Globus pallidus (tissue), 1 donor: ENCODE results near the gene CRADD.
A peak's percentile ranks its signal among the peaks of the same experiment; 100 is the strongest.
"Not testable (repeated sequence)": the region's sequence is repeated elsewhere in the genome, so short reads cannot be mapped to it uniquely, and the experiment has no call there.

Experiments
- DNase-seq: peaks from one replicate; pipeline ENCODE4 v3.0.0-alpha.2; 2015; ENCODE audit warnings: low spot score

The CRADD gene

GRCh38 chr12:93737457-93738198, 60.5 kb downstream of the CRADD start:
- DNase-seq: no peak

DNA sequence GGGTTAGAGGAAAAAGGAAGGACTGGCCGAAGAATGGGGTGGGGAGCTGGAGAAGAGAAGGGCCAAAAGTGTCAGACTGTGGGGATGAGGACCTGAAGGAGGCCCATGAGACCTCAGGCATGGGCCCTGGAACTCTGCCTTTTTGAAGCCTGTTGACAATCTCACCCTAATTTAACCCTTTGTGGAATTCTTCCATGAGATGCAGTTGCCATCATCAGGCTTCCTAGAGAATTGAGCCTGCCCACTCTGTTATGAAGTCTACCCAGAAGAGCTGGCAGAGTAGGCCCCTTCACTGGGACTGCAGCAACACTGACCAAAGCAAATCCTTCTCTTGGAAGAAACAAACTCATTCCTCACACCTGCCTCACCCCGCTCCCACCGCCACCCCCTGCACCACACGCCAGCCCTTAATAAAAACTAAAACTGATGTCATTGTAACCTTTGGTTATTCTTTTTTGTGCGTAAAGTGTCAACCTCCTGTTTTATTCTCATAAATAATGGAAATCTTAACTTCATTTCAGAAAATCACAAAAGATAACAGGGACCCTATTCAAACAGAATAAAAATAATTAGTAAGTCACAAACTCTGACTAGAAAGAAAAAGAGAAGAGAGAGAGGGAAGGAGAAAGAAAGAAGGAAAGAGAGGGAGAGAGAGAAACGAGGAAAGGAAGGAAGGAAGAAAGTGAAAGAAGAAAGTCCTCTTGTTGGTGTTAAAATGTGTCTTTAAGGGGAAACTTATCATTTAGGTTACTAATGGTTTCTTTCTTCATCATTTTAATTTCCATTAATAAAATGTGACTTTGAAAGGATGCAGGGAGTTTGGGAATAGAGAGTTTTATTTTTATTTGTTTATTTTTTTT, 61.3 kb downstream of the CRADD start:
- no peak for DNase-seq

DNA sequence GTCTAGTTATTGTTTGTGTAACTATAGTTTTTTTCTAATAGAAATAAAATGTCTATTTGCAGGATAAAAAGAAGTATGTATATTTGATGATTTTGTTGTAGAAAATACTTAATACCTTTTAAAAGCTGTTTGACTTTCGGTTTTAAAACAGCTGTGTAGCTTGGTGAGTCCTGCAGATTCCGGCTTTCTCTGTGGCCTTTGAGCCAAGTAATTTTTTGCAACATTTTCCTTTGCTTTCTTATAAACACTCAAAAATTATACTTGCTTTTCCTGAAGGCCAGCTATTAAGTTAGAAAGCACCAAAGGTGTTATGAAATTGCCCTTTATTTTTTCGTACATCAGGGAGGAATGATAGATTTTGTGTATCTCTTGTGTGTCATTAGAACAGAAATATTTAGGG, 63.6 kb downstream of the CRADD start:
- no peak for DNase-seq

DNA sequence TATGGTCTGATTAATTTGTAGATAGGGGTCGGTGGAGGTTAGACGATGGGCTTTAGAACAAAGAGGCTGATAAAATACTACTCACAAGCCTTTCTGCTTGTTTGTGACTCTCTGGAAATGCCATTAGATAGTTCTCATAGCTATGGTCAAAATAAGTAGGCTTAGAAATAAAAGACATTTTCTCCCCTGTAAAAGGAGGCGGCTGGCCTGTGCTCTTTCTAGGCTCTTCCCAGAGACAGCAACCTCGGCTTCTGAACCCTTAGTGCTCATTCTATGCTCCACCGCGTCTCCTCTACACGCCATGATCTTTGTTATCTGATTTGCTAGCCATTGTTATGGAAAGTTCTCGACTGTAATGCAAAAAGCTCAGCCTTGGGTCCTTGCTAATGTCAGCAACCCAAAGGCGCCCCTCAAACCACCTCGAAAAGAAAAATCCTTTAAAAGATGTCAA, 64.5 kb downstream of the CRADD start:
- DNase-seq: peak; percentile 31

DNA sequence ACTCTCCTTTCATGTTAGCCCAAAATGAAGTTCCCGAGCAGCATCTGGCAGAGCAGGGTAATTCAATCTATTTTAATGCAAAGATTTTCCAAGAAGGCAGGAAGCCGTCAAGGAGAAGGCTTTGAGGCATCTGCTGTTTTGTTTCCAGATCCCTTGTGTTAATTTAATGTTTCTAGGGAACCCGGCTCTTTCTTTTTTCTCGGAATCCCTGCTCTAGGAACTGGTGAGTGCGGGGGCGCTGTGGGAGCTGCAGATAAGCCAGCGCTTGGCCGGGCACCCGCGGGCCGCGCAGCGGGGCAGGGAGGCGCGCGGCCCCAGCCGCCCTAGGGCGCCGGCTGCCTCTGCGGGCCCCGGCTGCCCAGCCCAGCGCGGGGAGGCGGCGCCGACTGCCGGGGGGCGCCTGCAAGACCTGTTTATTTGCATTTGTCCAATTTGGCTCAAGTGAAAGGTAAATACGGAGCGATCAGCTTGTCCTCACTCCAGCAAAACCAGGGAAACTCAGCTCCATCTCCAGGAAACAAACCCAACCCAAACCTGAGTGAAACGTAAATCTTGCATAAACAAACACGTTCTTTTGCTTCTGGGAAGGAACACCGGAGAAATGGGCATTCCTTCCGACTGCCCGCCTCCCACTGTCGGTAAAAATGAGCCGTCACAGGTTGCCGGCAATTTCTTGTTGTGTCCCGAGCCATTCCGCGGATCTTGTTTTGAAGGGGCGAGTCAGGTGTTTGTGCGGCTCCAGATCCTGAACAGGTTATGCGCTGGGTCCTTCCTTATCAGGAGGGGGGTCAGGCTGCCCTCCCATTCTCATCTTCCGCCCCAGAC, 65.1 kb downstream of the CRADD start:
- peak; percentile 77 for DNase-seq

DNA sequence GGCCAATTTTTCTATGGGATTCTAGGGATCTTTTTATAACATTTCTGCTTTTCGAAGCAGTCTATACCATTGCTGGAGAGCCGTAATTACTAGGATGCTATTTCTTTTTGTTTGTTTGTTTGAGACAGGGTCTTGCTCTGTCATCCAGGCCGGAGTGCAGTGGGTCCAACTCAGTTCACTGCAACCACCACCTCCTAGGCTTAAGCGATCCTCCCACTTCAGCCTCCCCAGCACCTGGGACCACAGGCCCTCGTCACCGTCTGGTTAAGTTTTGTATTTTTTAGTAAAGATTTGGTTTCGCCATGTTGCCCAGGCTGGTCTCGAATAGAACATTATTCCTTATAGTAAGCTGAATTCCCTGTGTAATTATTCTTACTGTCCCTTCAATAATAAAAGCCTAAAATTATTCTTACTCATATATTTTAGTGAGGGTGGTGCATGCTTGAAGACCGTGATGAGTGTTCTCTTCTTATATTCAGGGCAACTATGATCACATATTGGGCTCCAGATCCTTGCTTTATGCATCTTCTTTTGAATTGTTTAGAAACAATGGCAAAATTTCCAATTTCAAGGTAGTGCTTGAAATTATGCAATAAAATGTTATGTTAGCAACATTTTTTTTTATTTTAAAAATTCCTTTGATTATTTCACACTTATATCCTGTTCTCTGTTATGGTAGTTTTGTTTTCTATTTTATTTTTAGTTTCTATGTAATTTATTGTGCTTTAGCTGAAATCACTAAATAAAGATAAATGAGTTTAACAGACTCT, 66.2 kb downstream of the CRADD start:
- no peak for DNase-seq

DNA sequence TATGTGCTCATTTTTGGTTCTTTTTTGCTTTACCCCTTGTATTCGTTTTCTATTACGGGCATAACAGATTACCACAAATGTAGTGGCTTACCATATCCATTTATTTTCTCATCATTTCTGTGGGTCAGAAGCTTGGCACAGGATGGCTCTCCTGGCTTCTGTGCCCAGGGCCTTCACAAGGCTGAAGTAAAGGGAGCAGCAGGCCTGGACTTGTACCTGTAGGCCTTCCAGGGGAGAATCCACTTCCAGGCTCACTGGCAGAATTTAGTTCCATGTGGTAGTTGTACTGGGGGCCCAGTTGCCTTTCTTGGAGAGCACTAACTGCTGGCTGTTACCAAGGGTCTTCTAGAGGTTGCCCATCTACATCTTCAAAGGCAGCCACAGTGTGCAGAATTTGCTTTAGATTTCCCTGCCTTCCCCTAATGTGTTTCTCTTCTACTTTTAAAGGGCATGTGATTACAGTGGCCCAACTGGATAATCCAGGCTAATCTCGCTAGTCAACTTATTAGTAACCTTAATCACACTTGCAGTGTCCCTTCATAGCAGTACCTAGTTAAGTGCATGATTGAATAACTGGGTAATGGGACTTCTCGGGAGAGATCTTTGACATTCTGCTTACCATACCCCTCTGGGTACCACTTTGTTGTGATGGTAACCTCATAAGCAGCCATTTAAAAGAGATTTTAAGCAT, 67.0 kb downstream of the CRADD start:
- no peak for DNase-seq

- no peak for DNase-seq
Measured at GRCh38 chr12:93745286-93745685, 68.1 kb downstream of the CRADD start.

DNA sequence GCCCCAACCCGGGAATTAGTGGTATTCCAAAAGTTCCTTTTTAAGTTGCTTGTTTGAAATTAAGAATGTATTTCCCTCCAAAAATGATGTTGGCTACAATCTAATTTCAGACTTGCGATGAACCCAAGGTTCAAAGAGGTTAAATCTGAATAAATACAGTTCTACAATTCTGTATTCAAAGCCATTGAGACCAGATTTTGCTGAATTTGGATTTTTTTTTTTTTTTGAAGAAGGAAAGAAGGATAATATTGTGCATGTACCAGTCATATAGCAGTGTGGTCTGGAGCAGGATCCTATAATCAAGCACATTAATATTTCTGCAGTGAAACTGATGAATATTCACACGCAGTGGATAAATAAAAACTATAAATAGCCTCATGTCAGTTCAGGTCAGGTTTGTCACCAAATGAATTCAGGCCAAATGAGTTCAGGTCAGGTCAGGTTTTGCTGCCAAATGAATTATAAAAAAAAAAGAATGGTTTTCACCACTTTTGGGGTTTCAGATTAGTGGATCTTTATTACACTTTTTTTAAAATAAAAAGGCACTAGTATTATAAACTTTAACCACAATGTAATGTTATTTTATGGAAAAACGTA, 69.5 kb downstream of the CRADD start:
- DNase-seq: no peak

GRCh38 chr12:93748672-93749383, 71.7 kb downstream of the CRADD start:
- DNase-seq: no peak

- no peak for DNase-seq
Measured at GRCh38 chr12:93749515-93749914, 72.3 kb downstream of the CRADD start.

DNA sequence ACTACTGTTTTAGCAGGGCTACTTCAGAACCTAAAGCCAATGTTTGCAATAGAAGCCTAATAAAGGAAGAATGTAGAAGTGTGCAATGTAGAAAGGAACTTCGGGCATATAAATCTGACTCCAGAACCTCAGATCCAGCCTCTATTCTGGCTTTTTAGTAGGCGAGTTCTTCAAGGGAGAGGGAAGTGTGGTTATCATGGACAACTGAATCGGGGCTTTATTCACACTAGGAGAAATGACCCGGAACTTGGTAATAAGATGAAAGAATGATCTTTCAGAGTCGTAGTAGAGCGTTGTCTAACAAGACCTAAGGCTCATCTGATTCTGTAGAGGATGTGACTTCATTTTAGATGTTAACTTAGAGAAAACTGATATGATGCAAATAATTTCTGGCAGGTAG, 72.9 kb downstream of the CRADD start:
- DNase-seq: no peak

DNA sequence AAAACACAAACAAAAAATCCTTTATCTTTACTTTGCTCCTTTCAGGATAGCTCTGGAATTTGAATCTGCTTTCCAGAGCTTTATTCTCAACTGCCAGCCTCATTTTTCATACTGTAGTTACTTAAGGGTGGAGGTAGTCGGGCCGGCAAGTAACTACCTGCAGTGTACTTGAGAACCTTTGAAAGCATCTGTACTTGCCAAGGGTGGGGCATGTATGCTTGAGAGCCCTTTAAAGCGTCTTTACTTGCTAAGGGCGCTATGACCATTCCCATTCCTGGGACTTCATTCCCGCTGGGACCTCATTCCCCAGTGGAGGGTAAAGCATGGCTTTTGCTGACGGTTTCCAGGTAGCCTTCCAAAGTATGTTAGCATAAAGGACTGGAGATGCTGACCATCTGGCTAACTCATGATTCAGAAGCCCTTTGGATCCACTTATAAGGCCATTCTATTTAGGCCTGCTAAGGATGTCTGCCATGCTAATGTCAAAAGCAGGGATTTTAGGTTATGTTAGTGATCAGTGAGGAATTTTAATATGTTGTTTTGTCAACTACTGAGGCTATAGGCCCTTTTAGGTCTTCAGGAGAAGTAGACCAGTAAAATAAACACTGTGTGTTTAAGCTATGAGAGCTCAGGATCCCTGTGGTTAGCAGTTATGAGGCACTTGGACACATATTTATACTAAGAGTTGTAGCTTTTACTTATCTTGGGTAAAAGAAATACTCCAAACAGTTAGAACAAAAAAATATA, 74.9 kb downstream of the CRADD start:
- no peak for DNase-seq

- no peak for DNase-seq
Measured at GRCh38 chr12:93753285-93753684, 76.1 kb downstream of the CRADD start.

GRCh38 chr12:93753838-93754429, 76.8 kb downstream of the CRADD start:
- no peak for DNase-seq

- DNase-seq: not testable (repeated sequence)
Measured at GRCh38 chr12:93754859-93755258, 77.7 kb downstream of the CRADD start.

DNA sequence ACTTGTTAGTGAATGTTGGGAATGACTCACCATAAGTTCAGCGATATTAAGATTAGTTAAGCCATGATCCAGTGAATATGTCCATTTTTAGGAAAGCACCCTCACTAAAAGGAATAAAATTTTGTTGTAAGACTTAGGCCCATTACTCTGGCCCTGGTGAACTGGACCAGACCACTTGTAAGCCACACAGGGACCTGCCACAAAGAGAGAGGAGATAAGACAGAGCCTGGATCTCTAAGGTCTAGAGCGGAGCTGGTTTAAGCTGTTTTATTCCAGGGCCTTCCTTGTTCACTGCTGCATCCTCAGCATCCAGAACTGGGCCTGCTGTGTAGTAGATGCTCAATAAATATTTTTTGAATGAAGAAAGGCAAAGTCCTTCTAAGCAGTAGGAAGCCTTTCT, 79.1 kb downstream of the CRADD start:
- DNase-seq: no peak

DNA sequence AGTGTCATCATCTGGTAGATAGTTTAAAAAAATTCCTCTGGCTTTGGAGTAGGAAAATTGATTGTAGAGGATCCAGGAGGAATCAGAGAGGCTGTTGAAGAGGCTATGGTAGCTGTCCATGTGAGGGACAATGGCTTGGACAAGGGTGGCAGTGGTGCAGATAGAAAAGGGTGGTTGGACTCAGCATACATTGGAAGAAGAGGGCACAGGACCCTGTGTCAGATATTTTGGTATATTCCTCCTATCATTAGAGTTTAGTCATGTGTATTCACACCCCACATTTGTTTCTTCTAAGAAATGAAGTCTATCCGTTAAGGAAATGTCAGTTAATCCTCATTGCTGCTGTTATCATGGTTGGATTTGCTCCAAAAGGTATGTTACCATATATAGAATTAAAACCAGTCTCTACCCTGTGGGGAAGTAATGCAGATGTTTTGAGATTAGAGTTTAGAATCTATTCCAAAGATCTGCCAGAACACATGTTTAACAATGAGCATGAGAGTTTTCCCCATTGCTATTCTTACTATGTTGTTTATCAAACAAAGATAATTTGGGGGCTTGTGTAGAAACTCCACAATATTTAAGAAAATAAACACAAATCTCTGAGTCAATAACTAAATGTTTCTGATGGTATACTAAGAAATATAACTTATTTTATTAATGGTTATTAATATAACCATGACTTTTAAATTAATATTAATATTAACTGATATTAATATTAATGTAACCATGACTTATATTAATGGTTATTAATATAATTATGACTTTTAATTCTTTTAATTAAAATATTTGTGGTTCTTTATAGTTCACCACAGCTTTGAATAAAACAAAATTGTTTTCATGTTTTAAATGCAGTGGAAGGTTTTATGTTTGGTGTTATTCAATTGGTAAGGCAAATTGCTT, 80.9 kb downstream of the CRADD start:
- no peak for DNase-seq
